DOHH2 (cell line): ENCODE data around the gene GPR152.

Source experiments
- H3F3A ChIP-seq: fragments of 200-600 bp; sonication (generic), shearing (Covaris generic); 2 replicates; pipeline ENCODE4 v1.6.0; 2016; ENCODE audit warnings: antibody characterized with exemption, mild to moderate bottlenecking; ENCODE audit not compliant: control insufficient read depth, insufficient read depth
- H3K27ac ChIP-seq: fragments of 200-600 bp; sonication (generic); 2 replicates; pipeline ENCODE4 v1.5.1; 2014; ENCODE audit warnings: low read depth, mild to moderate bottlenecking, low read length, moderate library complexity
- H3K27me3 ChIP-seq: fragments of 200-600 bp; sonication (generic); 2 replicates; pipeline ENCODE4 v1.6.1; 2014; ENCODE audit warnings: mild to moderate bottlenecking, low read length, mixed read lengths; ENCODE audit not compliant: control insufficient read depth
- H3K36me3 ChIP-seq: fragments of 200-600 bp; sonication (generic); 2 replicates; pipeline ENCODE4 v1.6.1; 2014; ENCODE audit warnings: mild to moderate bottlenecking, low read length, moderate library complexity, mixed read lengths; ENCODE audit not compliant: control insufficient read depth
- H3K4me1 ChIP-seq: fragments of 200-600 bp; sonication (generic); 2 replicates; pipeline ENCODE4 v1.6.1; 2014; ENCODE audit warnings: mild to moderate bottlenecking, low read length, mixed read lengths; ENCODE audit not compliant: control insufficient read depth
- H3K4me2 ChIP-seq: fragments of 200-600 bp; sonication (generic); 2 replicates; pipeline ENCODE4 v1.6.0; 2014; ENCODE audit warnings: mild to moderate bottlenecking, low read length, moderate library complexity
- H3K4me3 ChIP-seq: fragments of 200-600 bp; sonication (generic); 2 replicates; pipeline ENCODE4 v1.5.1; 2014; ENCODE audit warnings: mild to moderate bottlenecking, low read length, mixed read lengths
- H3K79me2 ChIP-seq: fragments of 200-600 bp; sonication (generic); 2 replicates; pipeline ENCODE4 v1.6.1; 2014; ENCODE audit warnings: mild to moderate bottlenecking, low read length, mixed read lengths; ENCODE audit not compliant: control insufficient read depth
- H3K9me2 ChIP-seq: fragments of 200-600 bp; sonication (generic); replicated peaks from 2 replicates; pipeline ENCODE4 v1.6.1; 2014; ENCODE audit warnings: mild to moderate bottlenecking, low read length, mixed read lengths; ENCODE audit not compliant: control insufficient read depth
- H3K9me3 ChIP-seq: fragments of 200-600 bp; sonication (generic); 2 replicates; pipeline ENCODE4 v1.6.1; 2014; ENCODE audit warnings: antibody characterized with exemption, low read length, mixed read lengths; ENCODE audit not compliant: control insufficient read depth, insufficient read depth
- H4K20me1 ChIP-seq: fragments of 200-600 bp; sonication (generic); 2 replicates; pipeline ENCODE4 v1.6.0; 2014; ENCODE audit warnings: low read depth, mild to moderate bottlenecking, antibody characterized with exemption, low read length, moderate library complexity; ENCODE audit not compliant: control insufficient read depth, insufficient read depth
- CTCF ChIP-seq: fragments of 200-600 bp; sonication (generic); IDR thresholded peaks from one replicate; pipeline ENCODE4 v1.5.1; 2014; ENCODE audit warnings: antibody characterized with exemption, mild to moderate bottlenecking, low read depth, low read length; ENCODE audit not compliant: poor library complexity, severe bottlenecking
- EZH2phosphoT487 ChIP-seq: fragments of 200-600 bp; sonication (generic); IDR thresholded peaks from 2 replicates; pipeline ENCODE4 v1.6.1; 2017; ENCODE audit warnings: borderline replicate concordance, mild to moderate bottlenecking, antibody characterized with exemption, low read length, moderate library complexity, mixed read lengths

GPR152 gene

GRCh38 chr11:67437809-67438157 lies 14.7 kb downstream of the GPR152 start:
- peak overlapping the region; percentile 94 for H3K4me2 ChIP-seq
- peaks cover 84% of the 10 kb centered on the region for H3K4me1 ChIP-seq
- H3K79me2 ChIP-seq: peaks cover 58% of the 10 kb centered on the region
- no peaks in the 10 kb centered on the region for H3K27me3 ChIP-seq
- peaks cover 12% of the 10 kb centered on the region; the same call in 1 of the 2 replicates for H4K20me1 ChIP-seq
- no peaks in the 10 kb centered on the region for H3K9me2 ChIP-seq
- peaks cover 53% of the 10 kb centered on the region for H3F3A ChIP-seq
- peaks cover 89% of the 10 kb centered on the region for H3K36me3 ChIP-seq
- TF ChIP-seq EZH2phosphoT487: no peak
- TF ChIP-seq CTCF: no peak
- H3K27ac ChIP-seq: peak overlapping the region; percentile 97
- no peaks in the 10 kb centered on the region for H3K9me3 ChIP-seq
- H3K4me3 ChIP-seq: peak overlapping the region; percentile 90

DNA sequence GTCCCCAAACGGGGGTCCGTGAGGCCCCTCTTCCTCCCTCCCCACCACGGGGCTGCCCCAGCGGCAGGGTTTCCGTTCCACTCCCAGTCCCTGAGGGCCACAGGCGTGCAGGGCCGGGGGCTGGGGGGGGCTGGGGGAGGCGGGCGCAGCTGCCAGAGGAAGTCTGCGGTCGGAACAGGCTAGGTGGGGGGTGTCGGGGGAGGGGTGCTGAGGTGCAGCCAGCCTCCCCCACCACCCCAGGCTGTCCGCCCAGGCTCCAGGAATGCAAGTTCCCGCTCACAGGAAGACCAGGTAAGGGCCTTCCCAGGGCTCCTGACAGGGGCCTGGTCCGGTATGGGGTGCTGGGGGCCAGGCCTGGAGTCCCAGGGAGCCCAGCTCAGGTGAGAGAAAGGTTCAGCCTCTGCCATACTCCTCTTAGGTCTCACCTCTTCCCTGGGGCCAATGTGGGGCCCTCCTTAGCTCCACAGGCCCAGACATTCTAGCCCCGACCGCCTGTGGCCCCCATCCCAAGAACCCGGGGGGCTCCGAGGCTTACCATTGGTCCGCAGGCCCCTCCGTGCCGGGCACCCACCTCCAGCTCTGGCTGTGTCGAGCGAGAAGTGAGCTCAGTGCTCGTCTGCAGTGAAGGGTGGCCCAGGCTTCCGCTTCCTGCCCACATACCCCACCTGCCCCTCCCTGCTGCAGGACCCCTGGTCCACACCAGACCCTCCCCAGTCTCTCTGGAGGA lies 15.3 kb downstream of the GPR152 start, which contains the start of gene PTPRCAP:
Gene PTPRCAP, minus strand, starts transcription at position 601 of the 727 bp plus-strand sequence. Its CDS starts 63 bp downstream, at position 538.
- H3K4me1 ChIP-seq: peaks cover 79% of the 10 kb centered on the region
- peaks cover 90% of the 10 kb centered on the region for H3K36me3 ChIP-seq
- no peaks in the 10 kb centered on the region for H3K9me2 ChIP-seq
- no peaks in the 10 kb centered on the region for H3K9me3 ChIP-seq
- peaks cover 12% of the 10 kb centered on the region; the same call in 1 of the 2 replicates for H4K20me1 ChIP-seq
- no peaks in the 10 kb centered on the region for H3K27me3 ChIP-seq
- H3K4me3 ChIP-seq: peak within 1 kb of the TSS; percentile 90
- H3K4me2 ChIP-seq: peak within 1 kb of the TSS; percentile 94
- TF ChIP-seq EZH2phosphoT487 (no peak), CTCF (no peak)
- peak within 1 kb of the TSS; percentile 97 for H3K27ac ChIP-seq
- peaks cover 58% of the 10 kb centered on the region for H3K79me2 ChIP-seq
- peaks cover 48% of the 10 kb centered on the region for H3F3A ChIP-seq

DNA sequence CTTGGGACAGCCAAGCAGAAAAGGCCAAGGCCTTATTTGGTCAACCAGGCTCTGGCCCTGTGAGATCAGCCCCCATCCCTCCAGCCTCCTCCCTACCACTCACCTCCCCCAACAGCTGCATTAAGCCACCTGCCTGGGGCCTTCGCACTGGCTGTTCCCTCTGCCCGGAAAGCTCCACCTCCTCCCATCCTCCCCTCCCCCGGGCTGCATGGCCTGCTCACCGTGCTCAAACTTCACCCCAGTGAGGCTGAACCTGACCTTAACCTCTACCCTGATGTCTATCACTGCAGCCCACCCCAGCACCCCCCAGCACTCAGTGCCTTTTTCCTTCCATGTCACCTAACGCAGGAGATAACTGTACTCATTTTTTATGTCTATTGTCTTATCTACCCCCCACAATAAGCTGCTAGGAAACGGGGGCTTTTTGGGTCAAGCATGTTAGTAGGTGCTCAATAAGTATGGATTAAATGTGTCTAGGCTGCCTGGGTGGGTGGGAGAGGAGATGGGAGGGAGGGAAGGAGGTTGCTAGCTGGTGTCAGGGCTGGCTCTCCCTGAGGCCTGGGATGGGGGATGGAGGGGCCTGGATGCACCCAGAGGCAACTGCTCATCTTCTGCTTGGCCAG lies 16.0 kb downstream of the GPR152 start:
- peaks cover 43% of the 10 kb centered on the region for H3F3A ChIP-seq
- peaks cover 72% of the 10 kb centered on the region for H3K4me1 ChIP-seq
- peak overlapping the region; percentile 94 for H3K4me2 ChIP-seq
- TF ChIP-seq CTCF: no peak
- no peak for TF ChIP-seq EZH2phosphoT487
- peak overlapping the region; percentile 90 for H3K4me3 ChIP-seq
- H3K79me2 ChIP-seq: peaks cover 59% of the 10 kb centered on the region
- H3K9me3 ChIP-seq: no peaks in the 10 kb centered on the region
- peak overlapping the region; percentile 97 for H3K27ac ChIP-seq
- peaks cover 91% of the 10 kb centered on the region for H3K36me3 ChIP-seq
- H3K9me2 ChIP-seq: no peaks in the 10 kb centered on the region
- peaks cover 12% of the 10 kb centered on the region; the same call in 1 of the 2 replicates for H4K20me1 ChIP-seq
- no peaks in the 10 kb centered on the region for H3K27me3 ChIP-seq
